ENCODE data around the gene COL15A1.

The COL15A1 gene

DNA sequence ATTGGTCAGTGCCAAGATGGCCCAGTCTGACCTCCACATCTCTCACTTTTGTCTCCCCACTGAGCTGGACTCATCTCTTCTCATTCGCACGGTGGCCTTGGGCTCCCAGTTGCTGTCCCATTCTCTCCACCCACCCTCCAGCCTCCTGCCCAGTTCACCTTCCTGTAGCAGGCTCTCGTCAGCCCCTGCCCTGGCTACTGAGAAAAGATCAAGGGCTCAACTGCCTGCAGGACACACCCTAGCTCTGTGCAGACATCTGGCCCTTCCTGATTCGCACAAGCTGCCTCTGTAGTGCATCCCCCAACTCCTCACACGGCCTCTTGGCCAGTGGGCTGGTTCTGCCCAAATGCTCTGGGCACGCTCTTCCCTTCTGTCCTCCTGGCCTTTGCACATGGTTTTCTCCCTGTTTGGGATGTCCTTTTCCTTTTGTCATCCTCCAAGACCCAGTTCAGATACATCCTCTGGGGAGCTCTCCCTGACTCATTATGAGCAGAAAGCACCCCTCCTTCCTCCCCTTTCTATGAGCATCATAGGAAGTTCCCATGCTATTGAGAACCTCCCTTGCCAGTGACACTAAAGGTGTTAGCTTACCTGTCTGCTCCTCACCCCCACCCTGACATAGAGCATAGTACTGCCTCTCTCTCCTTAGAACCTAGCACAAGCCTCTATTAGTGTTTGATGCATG is 82.7 kb downstream of the COL15A1 start:
- Histone ChIP-seq H3K27me3 (replicated peaks; ENCODE audit: insufficient read depth, low read length) (no peaks in the 10 kb centered on the region), H3K9ac (ENCODE audit: low read length) (no peak overlapping the region), H2AFZ (ENCODE audit: low read length) (no peak overlapping the region), H3K27ac (ENCODE audit: low read length) (no peak overlapping the region), H3K4me2 (ENCODE audit: low read depth, low read length) (no peak overlapping the region), H3K9me3 (replicated peaks; ENCODE audit: insufficient read depth, low read length) (no peaks in the 10 kb centered on the region), H3F3A (ENCODE audit: insufficient read depth, low read length) (no peaks in the 10 kb centered on the region), H3K4me1 (ENCODE audit: low read length) (peaks cover 9% of the 10 kb centered on the region; the same call in 1 of the 2 replicates), H4K20me1 (ENCODE audit: insufficient read depth, low read length) (no peaks in the 10 kb centered on the region), H3K36me3 (replicated peaks; ENCODE audit: insufficient read depth, low read length) (no peaks in the 10 kb centered on the region), H3K4me3 (ENCODE audit: low read length) (no peak overlapping the region), H3K9me2 (replicated peaks; ENCODE audit: insufficient read depth, low read length) (no peaks in the 10 kb centered on the region), H3K79me2 (ENCODE audit: low read length) (no peaks in the 10 kb centered on the region)
- TF ChIP-seq EZH2phosphoT487 (IDR thresholded peaks at IDR 0.05; ENCODE audit: low read length) (no peak), EZH2 (optimal IDR thresholded peaks at IDR 0.05; ENCODE audit: low read depth, low read length) (no peak)
- TF ChIP-seq, protein P1, sequence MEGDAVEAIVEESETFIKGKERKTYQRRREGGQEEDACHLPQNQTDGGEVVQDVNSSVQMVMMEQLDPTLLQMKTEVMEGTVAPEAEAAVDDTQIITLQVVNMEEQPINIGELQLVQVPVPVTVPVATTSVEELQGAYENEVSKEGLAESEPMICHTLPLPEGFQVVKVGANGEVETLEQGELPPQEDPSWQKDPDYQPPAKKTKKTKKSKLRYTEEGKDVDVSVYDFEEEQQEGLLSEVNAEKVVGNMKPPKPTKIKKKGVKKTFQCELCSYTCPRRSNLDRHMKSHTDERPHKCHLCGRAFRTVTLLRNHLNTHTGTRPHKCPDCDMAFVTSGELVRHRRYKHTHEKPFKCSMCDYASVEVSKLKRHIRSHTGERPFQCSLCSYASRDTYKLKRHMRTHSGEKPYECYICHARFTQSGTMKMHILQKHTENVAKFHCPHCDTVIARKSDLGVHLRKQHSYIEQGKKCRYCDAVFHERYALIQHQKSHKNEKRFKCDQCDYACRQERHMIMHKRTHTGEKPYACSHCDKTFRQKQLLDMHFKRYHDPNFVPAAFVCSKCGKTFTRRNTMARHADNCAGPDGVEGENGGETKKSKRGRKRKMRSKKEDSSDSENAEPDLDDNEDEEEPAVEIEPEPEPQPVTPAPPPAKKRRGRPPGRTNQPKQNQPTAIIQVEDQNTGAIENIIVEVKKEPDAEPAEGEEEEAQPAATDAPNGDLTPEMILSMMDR (IDR thresholded peaks at IDR 0.05; ENCODE audit: low read length): no peak
- DNase-seq: no peak

DNA sequence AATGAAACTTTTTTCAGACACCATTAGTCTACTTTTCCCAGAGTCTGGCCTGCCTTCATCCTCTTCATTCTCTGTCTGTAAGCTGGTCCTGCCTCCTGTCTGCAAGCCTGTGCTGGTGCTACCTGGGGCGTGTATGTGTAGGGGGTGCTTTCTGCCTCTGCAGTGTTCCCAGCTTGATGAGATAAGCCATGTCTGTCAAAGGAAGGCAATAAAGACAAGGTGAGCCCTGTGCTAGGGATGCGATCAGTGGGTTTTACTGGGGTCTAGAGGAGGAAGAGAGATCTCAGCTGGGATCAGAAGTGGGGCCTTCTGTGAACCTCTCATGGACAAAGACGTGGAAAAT is 83.2 kb downstream of the COL15A1 start:
- H3K36me3 ChIP-seq (replicated peaks; ENCODE audit: insufficient read depth, low read length): no peaks in the 10 kb centered on the region
- H4K20me1 ChIP-seq (ENCODE audit: insufficient read depth, low read length): no peaks in the 10 kb centered on the region
- no peaks in the 10 kb centered on the region for H3K27me3 ChIP-seq (replicated peaks; ENCODE audit: insufficient read depth, low read length)
- H3K4me3 ChIP-seq (ENCODE audit: low read length): no peak overlapping the region
- H2AFZ ChIP-seq (ENCODE audit: low read length): no peak overlapping the region
- H3K9ac ChIP-seq (ENCODE audit: low read length): no peak overlapping the region
- no peak overlapping the region for H3K27ac ChIP-seq (ENCODE audit: low read length)
- no peak overlapping the region for H3K4me2 ChIP-seq (ENCODE audit: low read depth, low read length)
- H3K79me2 ChIP-seq (ENCODE audit: low read length): no peaks in the 10 kb centered on the region
- H3K9me2 ChIP-seq (replicated peaks; ENCODE audit: insufficient read depth, low read length): no peaks in the 10 kb centered on the region
- TF ChIP-seq EZH2phosphoT487 (IDR thresholded peaks at IDR 0.05; ENCODE audit: low read length) (no peak), EZH2 (optimal IDR thresholded peaks at IDR 0.05; ENCODE audit: low read depth, low read length) (no peak)
- TF ChIP-seq, protein P1 (IDR thresholded peaks at IDR 0.05; ENCODE audit: low read length): no peak
- DNase-seq: no peak
- H3K9me3 ChIP-seq (replicated peaks; ENCODE audit: insufficient read depth, low read length): no peaks in the 10 kb centered on the region
- H3F3A ChIP-seq (ENCODE audit: insufficient read depth, low read length): no peaks in the 10 kb centered on the region
- peaks cover 9% of the 10 kb centered on the region; the same call in 1 of the 2 replicates for H3K4me1 ChIP-seq (ENCODE audit: low read length)

DNA sequence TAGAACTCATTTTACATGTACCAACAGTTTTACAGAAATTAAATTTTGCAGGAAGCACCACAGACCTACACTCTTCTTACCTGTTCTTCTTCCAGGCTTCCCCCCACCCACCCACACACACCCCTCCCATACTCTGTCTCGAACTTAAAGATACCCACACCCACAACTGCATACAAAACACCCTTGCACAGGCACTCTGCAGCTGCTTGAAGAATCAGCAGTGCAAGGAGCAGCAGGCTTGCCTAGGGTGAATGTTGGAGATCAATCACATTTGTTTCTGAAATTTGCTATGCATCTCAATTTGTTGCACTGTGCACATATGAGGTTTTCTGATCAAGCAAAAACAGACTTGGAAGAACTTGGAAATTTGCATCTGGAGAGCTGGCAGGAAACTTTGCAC is 83.7 kb downstream of the COL15A1 start:
- no peaks in the 10 kb centered on the region for H3K9me2 ChIP-seq (replicated peaks; ENCODE audit: insufficient read depth, low read length)
- H3K9ac ChIP-seq (ENCODE audit: low read length): no peak overlapping the region
- H3K36me3 ChIP-seq (replicated peaks; ENCODE audit: insufficient read depth, low read length): no peaks in the 10 kb centered on the region
- H3K27ac ChIP-seq (ENCODE audit: low read length): no peak overlapping the region
- H3K9me3 ChIP-seq (replicated peaks; ENCODE audit: insufficient read depth, low read length): no peaks in the 10 kb centered on the region
- H4K20me1 ChIP-seq (ENCODE audit: insufficient read depth, low read length): no peaks in the 10 kb centered on the region
- no peak for TF ChIP-seq EZH2phosphoT487 (IDR thresholded peaks at IDR 0.05; ENCODE audit: low read length)
- H3K27me3 ChIP-seq (replicated peaks; ENCODE audit: insufficient read depth, low read length): no peaks in the 10 kb centered on the region
- H3K4me1 ChIP-seq (ENCODE audit: low read length): peaks cover 9% of the 10 kb centered on the region; the same call in 1 of the 2 replicates
- no peak overlapping the region for H2AFZ ChIP-seq (ENCODE audit: low read length)
- H3K4me3 ChIP-seq (ENCODE audit: low read length): no peak overlapping the region
- no peak for DNase-seq
- H3K4me2 ChIP-seq (ENCODE audit: low read depth, low read length): no peak overlapping the region
- no peaks in the 10 kb centered on the region for H3F3A ChIP-seq (ENCODE audit: insufficient read depth, low read length)
- H3K79me2 ChIP-seq (ENCODE audit: low read length): no peaks in the 10 kb centered on the region

DNA sequence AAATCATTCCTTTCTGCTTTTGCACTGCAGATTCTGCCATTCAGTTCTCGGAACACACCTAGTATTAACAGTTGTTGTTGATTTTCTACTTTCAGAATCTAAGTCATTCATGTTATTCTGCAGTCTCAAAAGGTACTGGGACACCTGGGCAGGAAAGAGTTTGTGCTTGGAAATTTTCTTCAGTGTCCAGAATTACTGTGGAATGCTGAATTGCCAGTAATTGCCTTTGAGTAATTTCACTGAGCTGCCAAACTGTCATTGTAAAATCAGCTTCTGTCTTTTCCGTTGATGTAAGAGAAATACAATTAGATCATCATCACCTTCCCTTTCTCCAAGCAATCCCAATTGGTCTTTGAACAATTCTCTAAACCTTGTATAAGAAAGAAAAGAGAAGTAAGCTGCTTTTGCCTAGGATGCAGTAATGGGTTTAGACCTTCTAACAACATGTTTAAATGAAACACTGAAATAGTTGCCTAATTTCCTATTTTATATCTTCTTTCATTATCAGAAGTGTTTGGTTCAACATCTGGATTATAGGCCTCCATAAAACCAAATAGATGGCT is 85.5 kb downstream of the COL15A1 start:
- Histone ChIP-seq H2AFZ (ENCODE audit: low read length) (no peak overlapping the region), H3K36me3 (replicated peaks; ENCODE audit: insufficient read depth, low read length) (no peaks in the 10 kb centered on the region), H3F3A (ENCODE audit: insufficient read depth, low read length) (no peaks in the 10 kb centered on the region), H3K27me3 (replicated peaks; ENCODE audit: insufficient read depth, low read length) (no peaks in the 10 kb centered on the region), H3K4me3 (ENCODE audit: low read length) (no peak overlapping the region), H3K9me2 (replicated peaks; ENCODE audit: insufficient read depth, low read length) (no peaks in the 10 kb centered on the region), H3K79me2 (ENCODE audit: low read length) (no peaks in the 10 kb centered on the region), H3K27ac (ENCODE audit: low read length) (no peak overlapping the region), H3K9ac (ENCODE audit: low read length) (no peak overlapping the region), H3K4me1 (ENCODE audit: low read length) (peaks cover 21% of the 10 kb centered on the region), H3K9me3 (replicated peaks; ENCODE audit: insufficient read depth, low read length) (no peaks in the 10 kb centered on the region), H4K20me1 (ENCODE audit: insufficient read depth, low read length) (no peaks in the 10 kb centered on the region), H3K4me2 (ENCODE audit: low read depth, low read length) (no peak overlapping the region)
- TF ChIP-seq EZH2 (optimal IDR thresholded peaks at IDR 0.05; ENCODE audit: low read depth, low read length): no peak
- TF ChIP-seq, protein P1 (IDR thresholded peaks at IDR 0.05; ENCODE audit: low read length): no peak
- DNase-seq: no peak
